CMK (cell line): ENCODE data around the gene INPPL1.

Experiments
- DNase-seq: peaks from one replicate; pipeline ENCODE4 v3.0.0-alpha.2; 2010; ENCODE audit warnings: low read depth

The INPPL1 gene

DNA sequence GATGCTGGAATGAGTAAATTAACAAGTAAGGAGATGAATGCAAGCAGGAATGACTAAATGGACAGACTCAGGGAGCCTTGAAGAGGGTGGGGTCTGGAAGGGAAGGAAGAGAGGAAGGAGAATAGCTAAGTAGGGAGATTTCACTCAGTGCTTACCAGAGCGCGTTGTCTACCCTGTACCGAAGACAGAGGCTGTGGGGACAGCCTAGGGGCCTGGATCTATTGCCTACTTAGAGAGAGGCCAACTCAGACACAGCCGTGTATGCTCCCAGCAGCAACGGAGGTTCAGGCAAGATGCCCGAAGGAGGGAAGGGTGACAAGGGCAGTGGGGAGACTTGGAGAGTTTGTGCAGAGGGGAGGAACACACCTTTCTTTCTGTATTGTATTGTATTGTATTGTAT, 7.9 kb upstream of the INPPL1 start, which contains the start of gene FOLR2:
TSS of gene FOLR2 (plus strand) at position 157 of the 400 bp plus-strand sequence. CDS start 1,791 bp downstream, outside the sequence.
- no peak for DNase-seq

DNA sequence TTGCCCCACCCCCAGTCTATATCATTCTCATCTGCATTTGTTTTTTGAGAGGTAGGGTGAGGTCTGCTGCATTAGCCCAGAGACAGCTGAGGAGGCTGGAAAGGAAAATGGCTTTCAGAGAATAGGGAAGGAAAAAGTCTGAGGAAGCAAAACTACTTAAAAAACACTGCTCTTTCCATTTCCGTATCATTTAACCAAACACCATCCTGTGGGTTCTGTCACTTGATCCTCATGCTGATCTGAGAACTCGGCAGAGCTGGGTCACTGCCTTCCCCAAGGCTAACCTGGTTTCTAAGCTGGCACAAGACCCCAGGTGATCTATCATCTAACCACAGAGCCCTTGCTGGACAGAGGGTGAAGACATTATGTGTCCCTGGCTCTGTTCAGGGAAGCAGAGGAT, 6.7 kb upstream of the INPPL1 start:
- no peak for DNase-seq

DNA sequence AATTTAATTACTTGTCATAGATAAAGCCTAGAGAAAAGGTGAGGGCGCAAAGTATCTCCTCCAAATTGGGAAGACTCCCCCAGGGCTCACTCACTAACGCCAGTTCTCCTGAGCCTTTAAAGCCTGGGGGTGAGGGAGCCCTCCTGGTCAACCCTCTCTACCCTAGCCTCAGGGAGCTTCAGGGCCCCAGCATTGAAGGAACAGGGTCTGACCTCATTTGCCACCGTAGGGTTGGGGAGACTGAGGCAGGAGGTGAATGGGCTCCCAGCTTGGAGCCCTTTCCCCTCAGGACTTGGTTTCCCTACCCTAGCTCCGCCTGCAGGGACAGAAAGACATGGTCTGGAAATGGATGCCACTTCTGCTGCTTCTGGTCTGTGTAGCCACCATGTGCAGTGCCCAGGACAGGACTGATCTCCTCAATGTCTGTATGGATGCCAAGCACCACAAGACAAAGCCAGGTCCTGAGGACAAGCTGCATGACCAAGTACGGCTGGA, 6.3 kb upstream of the INPPL1 start:
- no peak for DNase-seq

DNA sequence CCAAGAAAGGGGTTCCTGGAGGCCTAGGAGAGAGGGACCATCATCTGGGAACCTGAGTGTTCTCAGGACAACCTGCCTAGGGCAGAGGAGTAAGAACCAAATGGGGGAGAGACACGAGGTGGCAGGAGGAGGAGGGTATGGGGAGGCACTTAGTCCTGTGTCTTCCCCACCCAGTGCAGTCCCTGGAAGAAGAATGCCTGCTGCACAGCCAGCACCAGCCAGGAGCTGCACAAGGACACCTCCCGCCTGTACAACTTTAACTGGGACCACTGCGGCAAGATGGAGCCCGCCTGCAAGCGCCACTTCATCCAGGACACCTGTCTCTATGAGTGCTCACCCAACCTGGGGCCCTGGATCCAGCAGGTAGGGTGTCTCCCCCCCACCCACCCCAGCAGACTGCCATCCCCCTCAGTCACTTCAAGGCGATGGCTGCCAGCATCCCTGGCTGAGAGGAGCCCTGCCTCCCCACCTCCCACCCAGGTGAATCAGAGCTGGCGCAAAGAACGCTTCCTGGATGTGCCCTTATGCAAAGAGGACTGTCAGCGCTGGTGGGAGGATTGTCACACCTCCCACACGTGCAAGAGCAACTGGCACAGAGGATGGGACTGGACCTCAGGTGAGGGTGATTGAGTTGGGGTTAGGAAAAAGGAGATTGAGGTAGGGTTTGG, 3.7 kb upstream of the INPPL1 start:
- no peak for DNase-seq

DNA sequence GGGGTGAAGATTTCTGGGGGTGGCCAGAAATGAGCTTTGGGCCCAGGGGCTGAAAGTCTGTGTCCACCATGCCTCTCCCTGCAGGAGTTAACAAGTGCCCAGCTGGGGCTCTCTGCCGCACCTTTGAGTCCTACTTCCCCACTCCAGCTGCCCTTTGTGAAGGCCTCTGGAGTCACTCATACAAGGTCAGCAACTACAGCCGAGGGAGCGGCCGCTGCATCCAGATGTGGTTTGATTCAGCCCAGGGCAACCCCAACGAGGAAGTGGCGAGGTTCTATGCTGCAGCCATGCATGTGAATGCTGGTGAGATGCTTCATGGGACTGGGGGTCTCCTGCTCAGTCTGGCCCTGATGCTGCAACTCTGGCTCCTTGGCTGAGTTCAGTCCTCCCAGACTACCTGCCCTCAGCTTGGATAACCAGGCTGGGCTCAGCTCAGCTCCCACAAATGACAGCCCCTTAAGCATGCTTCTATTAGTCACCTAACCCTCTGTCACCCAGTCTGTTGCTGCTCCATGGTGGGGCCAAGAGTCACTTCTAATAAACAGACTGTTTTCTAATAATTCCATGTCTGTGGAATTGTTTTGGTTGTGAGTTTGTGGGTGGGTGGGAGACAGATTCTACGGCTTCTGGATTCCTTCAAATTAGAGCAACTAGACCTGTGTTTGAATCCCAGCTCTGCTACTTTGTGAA, 3.0 kb upstream of the INPPL1 start:
- DNase-seq: no peak

DNA sequence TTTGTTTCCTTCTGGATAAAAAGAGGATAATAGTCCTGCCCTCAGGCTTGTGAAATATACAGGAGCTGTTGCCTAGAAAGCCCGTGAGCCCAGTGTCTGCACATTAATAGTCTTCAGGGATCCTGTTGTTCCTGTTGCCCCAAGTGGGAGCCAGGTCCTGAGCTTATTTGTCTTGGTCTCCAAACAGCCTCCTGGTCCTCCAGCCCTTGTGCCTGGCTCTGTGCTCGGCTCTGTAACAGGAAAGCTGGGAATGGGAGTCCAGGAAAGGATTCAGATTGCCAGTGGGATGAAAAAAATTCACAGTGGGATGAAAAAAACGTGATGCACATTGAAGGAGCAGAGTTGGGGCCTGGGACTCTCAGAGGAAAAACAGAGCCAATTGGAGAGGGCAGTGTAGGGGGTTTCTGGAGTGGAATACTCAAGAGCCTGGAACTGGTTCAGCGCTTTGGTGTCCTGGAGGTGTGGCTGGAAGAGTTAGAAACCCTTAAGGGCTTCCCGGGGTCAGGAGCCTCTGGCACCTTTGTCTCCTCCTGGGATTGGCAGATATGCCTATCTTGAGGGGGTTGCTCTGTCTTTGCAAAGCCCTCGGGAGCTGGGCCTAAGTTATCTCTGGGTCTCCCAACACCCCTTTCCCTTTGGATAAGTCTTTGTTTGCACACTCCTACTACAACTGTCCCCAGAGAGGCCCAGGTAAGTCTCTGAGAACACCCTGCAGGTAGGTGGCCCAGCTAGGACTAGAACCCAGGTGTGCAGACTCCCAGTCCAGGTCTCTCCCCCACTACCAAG, 2.3 kb upstream of the INPPL1 start:
- no peak for DNase-seq

DNA sequence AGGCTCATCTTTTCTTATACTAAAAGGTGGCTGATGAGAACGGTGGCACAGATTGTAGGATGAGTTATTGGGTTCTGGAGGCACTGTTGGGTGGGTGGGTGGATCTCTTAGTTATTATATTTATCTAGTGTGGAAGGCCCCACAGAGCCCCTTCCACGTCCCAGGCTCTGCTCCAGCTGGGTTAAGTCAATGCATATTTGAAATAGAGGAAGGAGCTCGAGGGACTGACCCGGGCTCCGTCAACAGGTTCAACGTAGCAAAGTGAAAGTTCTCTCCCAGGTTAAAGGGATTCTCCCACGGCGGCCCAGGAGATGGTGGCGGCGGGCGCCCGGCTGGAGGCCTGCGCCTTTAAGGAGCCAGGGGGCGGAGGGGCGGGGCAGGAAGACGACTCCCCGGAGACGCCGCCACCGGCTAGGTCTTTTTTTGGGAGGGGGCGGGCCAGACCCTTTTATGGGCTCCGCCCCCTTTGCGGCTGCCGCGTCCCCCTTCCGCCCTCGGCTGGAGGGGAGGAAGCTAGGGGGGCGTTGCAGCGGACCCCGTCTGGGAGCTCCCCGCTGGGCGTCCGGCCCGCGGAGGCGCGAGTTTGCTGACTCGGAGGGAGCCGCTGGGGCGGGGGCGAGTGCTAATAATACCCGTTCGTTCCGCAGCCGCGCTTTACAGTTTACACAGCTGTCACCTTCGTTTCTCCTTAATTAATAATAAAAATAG, 1.5 kb upstream of the INPPL1 start:
- peak; percentile 91 for DNase-seq

DNA sequence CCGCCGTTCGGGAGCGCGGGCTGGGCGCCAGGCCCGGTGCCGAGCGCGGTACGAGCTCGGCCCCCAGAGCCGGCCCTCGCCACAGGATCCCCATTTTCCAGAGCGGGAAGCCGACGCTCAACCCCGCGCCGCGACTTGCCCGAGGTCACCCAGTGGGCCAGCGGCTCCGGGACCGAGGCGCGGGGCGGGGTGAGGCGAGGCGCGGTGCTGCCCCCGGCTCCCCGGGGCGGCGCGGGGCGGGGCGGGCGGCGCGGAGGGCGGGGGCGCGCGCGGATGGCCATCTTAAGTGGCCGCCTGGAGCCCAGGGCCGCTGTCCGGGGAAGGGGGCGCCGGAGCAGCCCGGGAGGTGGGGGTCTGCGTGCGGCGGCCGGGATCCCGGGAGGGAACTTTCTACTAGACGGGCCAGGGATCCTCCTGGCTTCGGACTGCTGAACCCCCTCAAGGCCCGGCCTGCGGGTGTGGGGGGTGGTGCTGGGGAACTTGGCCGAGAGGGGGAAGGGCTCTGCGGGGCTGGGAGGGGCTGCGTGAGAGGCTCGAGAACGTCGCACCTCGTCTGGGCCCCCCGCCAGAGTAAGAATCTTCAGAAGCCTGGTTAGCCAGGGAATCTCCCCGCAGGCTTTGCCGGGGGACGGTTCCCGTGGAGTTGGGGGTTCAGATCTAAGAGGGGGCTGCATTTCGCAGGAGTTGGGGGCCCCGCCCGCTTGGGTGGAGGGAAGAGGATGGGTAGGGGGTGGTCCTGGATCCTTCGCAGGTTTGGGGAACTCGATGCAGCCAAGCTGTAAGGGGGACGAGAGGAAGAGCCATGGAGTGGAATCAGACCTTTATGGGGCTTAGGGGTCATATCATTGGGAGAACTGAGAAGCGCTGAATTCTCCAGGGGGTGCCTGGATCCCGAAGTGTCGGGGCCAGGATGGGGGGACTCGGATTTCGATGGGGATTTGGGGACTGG, 678 bp upstream of the INPPL1 start:
- no peak for DNase-seq

DNA sequence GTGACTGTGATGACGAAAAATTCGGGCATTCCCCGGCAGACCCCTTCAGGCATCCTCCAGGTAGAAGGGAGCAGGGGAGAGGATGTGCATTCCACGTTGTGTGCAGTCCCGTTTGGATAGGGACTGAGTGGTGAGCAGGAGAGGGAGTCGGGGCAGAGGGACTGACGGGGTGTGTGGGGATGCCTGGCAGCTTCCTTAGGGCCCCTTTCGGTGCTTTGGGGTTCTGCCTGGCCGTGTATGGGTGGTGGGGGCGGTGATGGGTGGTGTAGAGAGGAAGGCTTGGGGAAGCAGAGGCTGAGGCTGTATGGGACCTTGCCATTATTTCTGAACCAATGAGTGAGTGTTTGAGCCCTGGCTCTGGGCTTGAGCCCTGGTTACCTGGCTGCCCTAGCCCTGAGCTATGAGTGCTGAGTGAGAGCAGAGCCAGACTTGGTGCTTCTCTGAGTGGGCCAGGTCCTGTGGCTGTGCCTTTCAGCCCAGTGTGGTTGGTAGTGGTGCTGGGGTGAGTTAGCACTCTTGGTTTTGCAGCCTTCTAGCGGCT, 914 bp downstream of the INPPL1 start:
- DNase-seq: no peak

DNA sequence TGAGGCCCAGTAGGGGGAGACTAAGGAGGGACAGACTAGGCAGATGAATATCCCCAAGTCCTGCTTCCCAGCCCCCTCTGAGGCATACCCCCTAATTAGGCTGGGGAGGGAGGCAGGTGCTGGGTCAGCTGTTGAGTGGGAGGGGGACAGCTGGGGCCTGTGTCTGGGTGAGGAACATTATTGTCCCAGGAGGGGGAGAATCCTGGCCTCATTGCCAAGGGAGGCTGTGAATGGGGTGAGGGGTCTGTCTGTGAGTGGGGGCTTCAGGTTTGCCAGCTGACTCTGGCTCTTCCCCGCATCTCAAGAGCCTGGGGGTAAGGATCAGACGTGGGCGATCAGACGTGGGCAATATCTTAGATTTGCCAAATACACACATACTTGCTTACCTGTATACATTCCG, 2.1 kb downstream of the INPPL1 start:
- DNase-seq: no peak

DNA sequence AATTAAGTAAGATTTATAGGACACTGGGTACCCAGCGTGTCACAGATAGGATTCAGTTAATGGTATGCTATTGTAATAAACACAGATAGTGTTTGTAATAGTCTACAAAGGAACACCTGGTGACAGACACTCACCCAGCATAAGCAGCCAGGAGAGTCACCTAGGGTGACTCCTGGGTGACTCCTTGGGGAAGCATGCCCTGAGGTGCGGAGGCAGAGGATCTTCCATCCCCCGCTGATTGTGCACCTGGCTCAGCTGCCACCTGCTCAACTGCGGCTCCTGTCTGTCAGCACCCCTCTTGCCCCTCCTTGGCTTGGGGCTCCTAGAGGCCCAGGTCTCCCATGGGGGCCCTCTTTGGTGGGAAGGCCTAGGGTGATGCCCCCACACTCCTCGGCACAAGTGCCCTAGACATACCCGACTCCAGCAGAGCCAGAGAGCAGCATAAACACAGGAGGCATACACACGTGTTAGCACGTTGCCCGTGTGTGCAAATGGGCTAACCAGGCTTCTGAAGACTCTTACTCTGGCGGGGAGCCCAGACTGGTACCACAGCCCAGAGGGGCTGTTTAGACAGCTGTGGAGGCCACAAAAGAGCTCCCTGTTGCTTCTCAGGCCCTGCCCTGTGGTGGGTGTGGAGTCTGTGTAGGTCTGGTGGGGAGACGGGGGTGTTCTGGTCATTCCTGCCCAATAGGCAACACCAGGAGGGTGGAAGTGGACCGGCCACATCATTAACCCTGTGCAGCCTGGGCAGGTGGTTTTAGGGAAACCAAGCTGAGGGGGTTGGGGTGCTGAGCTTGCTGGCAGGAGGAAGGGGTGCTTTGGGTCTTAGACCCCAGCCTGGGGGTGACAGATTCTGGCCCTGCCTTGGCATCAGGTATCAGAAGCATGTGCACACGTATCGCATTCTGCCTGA, 3.0 kb downstream of the INPPL1 start:
- no peak for DNase-seq

DNA sequence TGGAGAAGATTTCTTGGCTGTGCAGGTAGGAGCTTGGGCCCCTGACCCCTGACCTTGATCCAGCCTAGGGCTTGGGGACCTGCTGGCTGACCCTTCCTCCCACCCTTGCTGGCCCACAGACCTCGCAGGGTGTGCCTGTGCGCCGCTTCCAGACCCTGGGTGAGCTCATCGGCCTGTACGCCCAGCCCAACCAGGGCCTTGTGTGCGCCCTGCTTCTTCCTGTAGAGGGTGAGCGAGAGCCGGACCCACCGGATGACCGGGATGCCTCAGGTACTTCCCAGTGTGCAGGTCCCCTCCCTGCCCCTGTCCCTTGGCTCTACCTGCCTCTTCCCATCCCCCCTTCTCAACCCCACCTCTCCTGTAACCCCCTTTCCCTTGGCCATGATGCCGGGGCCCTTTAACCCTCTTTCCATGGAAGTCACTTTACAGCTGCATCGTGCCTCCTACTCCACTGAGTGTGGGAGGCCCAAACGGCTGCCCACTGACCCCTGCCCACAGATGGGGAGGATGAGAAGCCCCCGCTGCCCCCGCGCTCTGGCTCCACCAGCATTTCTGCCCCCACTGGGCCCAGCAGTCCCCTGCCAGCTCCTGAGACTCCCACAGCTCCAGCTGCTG, 3.8 kb downstream of the INPPL1 start:
- DNase-seq: no peak

DNA sequence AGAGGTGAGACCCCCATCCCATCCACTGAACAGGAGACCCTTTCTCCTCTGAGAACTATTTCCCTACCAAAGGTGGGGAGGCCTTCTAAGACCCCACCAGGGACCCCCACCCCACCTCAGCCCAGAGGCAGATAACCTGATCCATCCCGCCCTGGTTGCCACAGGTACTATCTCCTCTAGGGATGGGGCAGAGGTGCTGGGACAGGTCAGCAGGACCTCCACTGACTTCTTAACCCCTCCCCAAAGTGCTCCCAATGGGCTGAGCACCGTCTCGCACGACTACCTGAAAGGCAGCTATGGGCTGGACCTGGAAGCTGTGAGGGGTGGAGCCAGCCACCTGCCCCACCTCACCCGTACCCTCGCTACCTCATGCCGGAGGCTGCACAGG, 4.3 kb downstream of the INPPL1 start:
- DNase-seq: no peak

DNA sequence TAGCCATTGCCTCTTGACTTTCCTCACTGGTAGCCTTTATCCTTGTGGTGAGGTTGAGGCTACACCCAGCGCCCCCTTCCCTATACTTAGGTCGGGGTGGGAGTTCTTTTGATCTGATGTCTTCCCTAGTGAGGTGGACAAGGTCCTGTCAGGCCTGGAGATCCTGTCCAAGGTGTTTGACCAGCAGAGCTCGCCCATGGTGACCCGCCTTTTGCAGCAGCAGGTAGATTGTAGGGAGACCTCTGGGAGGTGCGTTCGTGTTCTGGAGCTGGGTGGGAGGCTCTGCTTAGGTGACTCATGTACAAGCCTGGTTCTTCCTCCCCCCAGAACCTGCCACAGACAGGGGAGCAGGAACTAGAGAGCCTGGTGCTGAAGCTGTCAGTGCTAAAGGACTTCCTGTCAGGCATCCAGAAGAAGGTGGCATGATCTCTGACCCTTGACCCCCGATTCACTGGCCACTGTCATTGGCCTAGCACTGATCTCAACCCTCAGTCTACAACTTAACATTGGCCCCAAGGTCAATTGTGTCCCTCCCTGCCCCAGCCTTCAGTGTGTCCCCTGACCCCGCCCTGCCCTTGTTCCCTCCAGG, 4.9 kb downstream of the INPPL1 start:
- DNase-seq: no peak

DNA sequence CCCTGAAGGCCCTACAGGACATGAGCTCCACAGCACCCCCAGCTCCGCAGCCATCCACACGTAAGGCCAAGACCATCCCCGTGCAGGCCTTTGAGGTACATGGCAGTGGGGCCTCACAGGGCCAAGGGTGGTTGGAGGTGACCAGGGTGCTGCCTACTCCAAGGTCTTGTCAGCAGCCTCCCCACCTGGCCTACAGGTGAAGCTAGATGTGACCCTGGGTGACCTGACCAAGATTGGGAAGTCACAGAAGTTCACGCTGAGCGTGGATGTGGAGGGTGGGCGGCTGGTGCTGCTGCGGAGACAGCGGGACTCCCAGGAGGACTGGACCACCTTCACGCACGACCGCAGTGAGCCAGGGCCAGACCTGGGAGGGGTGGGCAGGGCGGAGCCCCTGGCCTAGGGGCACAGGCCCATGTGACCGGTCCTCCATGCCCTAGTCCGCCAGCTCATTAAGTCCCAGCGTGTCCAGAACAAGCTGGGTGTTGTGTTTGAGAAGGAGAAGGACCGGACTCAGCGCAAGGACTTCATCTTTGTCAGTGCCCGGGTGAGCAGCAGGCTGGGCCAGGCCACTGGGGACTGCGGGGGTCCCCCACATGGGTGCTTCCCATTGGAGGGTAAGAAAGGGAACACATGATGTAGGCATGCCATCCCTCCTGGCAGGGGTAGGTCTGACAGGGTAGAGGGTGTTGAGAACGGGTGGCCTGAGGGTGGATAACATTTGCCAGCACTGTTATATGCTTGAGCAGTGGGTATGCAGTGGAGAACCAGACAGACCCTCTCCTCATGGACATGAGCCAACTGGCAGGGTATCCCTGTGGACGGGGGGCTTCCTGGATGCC, 5.6 kb downstream of the INPPL1 start:
- DNase-seq: no peak

DNA sequence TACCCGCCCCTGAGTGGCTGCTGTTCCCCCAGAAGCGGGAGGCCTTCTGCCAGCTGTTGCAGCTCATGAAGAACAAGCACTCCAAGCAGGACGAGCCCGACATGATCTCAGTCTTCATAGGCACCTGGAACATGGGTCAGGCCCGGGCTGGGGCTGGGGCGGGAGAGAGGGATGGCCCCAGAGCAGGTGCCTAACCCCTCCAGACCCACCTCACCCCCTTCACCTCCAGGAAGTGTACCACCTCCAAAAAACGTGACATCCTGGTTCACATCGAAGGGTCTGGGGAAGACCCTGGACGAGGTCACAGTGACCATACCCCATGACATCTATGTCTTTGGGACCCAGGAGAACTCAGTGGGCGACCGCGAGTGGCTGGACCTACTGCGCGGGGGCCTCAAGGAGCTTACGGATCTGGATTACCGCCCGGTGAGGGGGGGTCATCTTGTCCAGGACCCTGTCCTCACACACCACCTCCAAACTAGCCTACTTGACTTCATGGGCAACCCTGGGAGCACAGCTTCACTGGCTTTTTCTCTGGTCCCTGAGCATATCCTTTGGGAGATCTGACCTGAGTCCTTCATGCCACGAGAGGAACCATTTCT, 6.3 kb downstream of the INPPL1 start:
- no peak for DNase-seq
